NCI-H82 treated with DMSO at 0.1 percent for 48 hours (cell line): ENCODE data around the gene CRYGD.
"Not testable (repeated sequence)": the region's sequence is repeated elsewhere in the genome, so short reads cannot be mapped to it uniquely, and the experiment has no call there.

Experiments used
- DNase-seq: peaks from one replicate; lab custom pipeline; 2025; ENCODE audit not compliant: unreplicated experiment; lab: John Stamatoyannopoulos, UW

CRYGD gene

GRCh38 chr2:208130712-208131110 lies 6.4 kb upstream of the CRYGD start:
- peak; percentile 90 for DNase-seq

- no peak for DNase-seq
Measured at GRCh38 chr2:208129744-208130711, 5.7 kb upstream of the CRYGD start, which contains the start of gene CRYGC. CRYGC (minus strand) TSS chr2:208129828; CDS start chr2:208129792, 36 bp downstream.

GRCh38 chr2:208128136-208128535 lies 3.8 kb upstream of the CRYGD start:
- DNase-seq = no peak

GRCh38 chr2:208127090-208127489 lies 2.8 kb upstream of the CRYGD start:
- DNase-seq = no peak

- no peak for DNase-seq
Measured at GRCh38 chr2:208125251-208125650, 927 bp upstream of the CRYGD start.

GRCh38 chr2:208122248-208122647 lies 2.1 kb downstream of the CRYGD start:
- no peak for DNase-seq

- no peak for DNase-seq
Measured at GRCh38 chr2:208118918-208119317, 5.4 kb downstream of the CRYGD start.

GRCh38 chr2:208117390-208117789 lies 6.9 kb downstream of the CRYGD start:
- not testable (repeated sequence) for DNase-seq

GRCh38 chr2:208112969-208113368 lies 11.4 kb downstream of the CRYGD start:
- DNase-seq = peak; percentile 45

GRCh38 chr2:208112273-208112745 lies 12.0 kb downstream of the CRYGD start:
- DNase-seq = not testable (repeated sequence)

GRCh38 chr2:208103616-208104015 lies 20.7 kb downstream of the CRYGD start:
- no peak for DNase-seq

- peak; percentile 50 for DNase-seq
Measured at GRCh38 chr2:208101716-208102631, 22.4 kb downstream of the CRYGD start.

GRCh38 chr2:208099682-208100470 lies 24.4 kb downstream of the CRYGD start:
- DNase-seq = no peak

GRCh38 chr2:208098701-208099100 lies 25.6 kb downstream of the CRYGD start:
- DNase-seq = not testable (repeated sequence)

GRCh38 chr2:208098267-208098666 lies 26.1 kb downstream of the CRYGD start:
- DNase-seq = no peak

GRCh38 chr2:208097801-208098200 lies 26.5 kb downstream of the CRYGD start:
- DNase-seq = no peak

- DNase-seq = no peak
Measured at GRCh38 chr2:208097313-208097712, 27.0 kb downstream of the CRYGD start.

GRCh38 chr2:208096080-208096479 lies 28.2 kb downstream of the CRYGD start:
- DNase-seq = no peak

GRCh38 chr2:208093128-208093527 lies 31.2 kb downstream of the CRYGD start:
- DNase-seq = peak; percentile 87

- DNase-seq = peak; percentile 92
Measured at GRCh38 chr2:208092093-208092832, 32.1 kb downstream of the CRYGD start.
